NCI-H82 treated with DMSO at 0.1 percent for 48 hours (cell line): ENCODE measurements around the gene SNX5.

Experiments
- DNase-seq: peaks from one replicate; lab custom pipeline; 2025; ENCODE audit not compliant: unreplicated experiment; lab: John Stamatoyannopoulos, UW

SNX5 gene

GRCh38 chr20:17993546-17993945, 25.0 kb upstream of the SNX5 start:
- no peak for DNase-seq

DNA sequence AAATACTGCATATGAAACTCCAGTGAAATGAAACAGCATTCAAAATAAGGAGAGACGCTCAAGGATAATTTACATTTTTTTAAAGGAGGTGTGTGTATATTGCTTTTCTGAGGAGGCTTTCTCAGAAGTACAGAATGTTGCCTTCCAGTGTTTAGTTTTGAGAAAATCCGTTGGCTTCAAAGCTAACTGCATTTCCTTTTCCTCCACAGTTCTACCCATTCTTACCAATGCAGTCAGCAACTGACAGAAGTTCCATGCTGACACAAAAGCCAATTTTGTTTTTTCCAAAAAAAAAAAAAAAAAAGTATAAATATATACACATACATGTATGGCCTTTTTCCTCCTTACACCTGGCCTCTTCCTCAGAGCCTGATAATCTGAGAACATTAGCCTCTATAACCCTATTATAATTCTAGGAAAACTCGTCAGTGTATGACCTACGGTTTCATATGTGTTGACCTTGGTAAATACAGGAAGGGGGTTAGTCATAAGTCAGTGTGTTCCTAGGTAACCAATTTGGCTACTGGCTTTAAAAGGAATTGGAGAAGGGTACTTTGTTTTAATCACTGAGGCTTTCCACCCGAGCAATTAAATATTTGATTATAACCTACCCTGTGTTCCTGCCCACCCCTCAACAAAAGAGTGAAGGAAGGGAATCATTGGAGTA, 24.4 kb upstream of the SNX5 start:
- peak; percentile 28 for DNase-seq

- DNase-seq: no peak
These were observed 23.6 kb upstream of the SNX5 start for GRCh38 chr20:17992224-17992637.

GRCh38 chr20:17990278-17990972, 21.8 kb upstream of the SNX5 start:
- no peak for DNase-seq

GRCh38 chr20:17987988-17988387, 19.4 kb upstream of the SNX5 start:
- no peak for DNase-seq

- DNase-seq: no peak
These were observed 16.9 kb upstream of the SNX5 start for GRCh38 chr20:17985388-17986018.

DNA sequence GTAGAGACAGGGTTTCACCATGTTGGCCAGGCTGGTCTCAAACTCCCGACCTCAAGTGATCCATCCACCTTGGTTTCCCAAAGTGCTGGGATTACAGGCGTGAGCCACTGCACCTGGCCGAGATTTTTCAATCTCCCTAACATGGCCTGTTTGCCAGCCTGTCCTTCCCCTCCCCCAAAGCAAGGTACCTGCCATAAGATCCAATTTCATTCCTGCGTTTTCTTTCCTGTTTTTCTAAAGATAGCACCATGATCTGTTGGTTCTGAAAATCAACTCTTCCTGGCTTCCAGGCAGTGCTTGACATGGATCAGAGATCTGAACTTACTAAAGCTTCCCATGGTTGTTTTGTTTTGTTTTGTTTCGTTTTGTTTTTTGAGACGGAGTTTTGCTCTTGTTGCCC, 7.7 kb upstream of the SNX5 start:
- no peak for DNase-seq

DNA sequence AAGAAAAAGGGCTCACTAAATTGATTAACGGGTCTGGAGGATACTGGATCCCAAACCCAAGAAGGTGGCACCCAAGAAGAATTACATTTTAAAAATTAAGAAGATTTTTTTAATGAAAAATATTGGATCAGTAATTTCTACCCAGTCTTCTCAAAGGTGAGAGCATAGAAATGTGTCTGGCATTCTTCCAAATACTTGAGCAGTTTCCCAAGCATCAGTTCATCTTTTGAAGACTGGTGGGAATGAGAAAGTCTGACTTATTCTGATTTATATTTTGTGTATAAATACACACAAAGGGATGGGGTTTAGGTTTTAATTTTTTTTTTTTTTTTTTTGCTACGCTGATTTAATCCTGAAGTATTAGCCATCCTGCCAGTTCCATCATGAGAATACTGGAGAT, 3.5 kb upstream of the SNX5 start:
- DNase-seq: no peak

DNA sequence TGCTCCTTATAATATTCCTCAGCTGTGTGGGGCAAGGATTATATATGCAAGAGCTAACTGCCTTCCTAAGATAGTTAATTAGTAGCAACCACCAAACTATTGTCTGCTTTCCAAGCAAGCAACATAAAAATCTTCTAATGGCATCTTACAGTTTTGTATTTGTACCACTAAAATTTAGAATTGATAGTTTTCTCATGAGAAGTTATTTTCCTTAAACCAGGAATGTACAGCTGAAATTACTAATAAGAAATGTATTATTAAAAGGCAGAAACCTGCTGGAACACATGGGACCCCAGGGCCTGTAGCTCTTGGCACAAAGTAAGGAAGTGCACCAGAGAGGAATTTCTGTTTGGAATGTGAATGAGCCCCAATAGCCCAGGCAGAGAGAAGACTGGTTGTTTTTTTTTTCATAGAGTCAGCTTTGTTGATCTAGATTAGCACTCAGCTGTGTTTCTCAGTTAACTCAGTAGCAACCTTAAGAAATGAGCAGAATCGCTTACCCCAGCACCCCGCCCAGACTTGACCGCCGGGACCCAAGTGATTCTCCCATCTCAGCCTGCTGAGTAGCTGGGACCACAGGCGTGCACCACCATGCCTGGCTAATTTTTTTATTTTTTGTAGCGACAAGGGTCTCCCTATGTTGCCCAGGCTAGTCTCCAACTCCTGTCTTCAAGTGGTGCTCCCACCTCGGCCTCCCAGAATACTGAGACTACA, 2.9 kb upstream of the SNX5 start:
- no peak for DNase-seq

GRCh38 chr20:17969884-17970409, 1.4 kb upstream of the SNX5 start:
- DNase-seq: no peak

DNA sequence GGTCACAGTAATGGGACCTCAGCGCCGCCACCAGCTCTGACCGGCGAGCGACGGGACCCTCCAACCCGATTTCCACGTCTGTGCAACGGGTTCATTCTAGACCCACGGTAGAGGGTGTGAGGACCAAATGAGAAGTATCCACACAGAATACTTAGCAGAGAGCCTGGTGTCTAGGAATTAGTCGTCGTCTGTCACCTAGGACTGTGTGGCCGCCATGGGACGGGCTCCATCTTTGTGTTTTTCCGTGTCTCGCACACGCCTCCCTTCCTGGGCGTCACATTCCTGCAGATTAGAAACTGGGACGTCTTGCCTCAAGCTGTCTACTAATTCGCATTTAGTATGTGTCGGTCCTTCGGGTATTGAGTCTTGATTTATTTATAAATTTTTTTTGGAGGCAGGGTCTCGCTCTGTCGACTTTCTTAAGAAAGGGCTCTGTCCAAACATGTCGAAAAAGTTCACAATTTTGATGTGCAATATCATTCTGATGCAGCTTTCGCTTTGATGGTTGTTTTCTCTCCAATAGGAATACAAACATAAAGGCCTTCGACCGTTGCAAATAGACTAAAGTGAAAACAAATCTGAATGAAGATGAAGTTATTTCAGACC, 787 bp upstream of the SNX5 start:
- no peak for DNase-seq

DNA sequence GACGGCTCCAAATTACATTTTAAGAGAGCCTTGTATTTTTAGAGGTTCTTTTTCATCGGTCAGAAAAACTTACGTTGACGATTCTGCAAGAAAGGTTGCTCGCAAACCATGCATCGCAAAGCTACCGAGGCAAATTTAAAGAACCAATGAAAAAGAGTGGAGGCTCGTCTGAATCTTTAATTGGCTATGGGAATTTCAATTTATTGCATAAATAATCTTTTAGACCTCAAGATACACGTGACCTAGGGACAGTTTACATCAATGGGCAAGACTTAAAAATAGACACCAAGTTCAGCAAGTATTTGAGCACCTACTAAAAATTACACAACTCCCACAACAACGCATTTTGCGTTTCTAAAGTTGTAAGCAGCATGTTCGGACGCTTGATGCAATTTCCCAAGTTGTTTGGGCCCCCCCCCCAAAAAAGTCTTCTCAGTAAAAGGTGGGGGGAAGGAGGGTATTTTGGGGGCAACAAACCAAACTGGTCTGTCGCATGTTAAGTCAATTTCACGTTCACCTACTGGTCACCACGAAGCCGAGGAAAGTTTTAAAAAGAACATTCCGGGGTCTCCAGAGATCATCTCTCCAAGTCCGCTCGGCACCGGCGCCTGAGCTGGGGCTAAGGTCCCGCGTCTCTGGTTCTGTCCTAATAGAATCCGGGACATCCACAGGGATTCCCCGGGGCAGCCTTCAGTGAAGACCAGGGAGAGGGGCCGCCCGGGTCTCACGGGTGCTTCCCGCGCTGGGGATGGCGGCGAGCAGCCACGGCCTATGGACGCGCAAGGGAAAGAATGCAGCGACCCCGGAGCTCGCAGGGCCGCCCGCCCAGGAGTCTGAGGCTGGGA, 851 bp downstream of the SNX5 start:
- DNase-seq: no peak

GRCh38 chr20:17966432-17967310, 1.9 kb downstream of the SNX5 start:
- DNase-seq: no peak

DNA sequence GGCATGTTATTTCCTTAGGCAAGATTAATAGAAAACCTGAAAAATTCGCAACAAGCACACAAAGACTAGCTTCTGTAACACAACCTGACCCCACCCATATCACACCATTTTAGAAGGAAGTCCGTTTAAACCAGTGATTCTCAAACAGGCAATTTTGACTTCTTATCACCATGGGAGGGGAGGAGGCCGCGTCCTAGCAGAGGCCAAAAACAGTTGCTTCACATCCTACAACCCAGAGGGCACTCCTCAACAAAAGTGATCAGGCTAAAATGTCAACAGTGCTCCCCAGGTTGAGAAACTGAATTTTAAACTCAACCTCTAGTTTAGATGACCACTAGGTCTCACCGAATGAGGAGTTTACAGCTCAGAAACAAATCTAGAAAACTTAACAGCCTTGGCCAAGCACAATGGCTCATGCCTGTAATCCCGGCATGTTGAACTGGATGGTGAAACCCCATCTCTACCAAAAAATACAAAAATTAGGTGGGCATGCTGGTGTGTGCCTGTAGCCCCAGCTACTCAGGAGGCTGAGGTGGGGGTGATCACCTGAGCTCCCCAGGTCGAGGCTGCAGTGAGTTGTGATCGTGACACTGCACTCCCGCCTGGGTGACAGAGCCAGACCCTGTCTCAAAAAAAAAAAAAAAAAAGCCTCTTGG, 3.4 kb downstream of the SNX5 start:
- no peak for DNase-seq

GRCh38 chr20:17964632-17965031, 4.0 kb downstream of the SNX5 start:
- DNase-seq: no peak

GRCh38 chr20:17964073-17964472, 4.5 kb downstream of the SNX5 start:
- DNase-seq: no peak

DNA sequence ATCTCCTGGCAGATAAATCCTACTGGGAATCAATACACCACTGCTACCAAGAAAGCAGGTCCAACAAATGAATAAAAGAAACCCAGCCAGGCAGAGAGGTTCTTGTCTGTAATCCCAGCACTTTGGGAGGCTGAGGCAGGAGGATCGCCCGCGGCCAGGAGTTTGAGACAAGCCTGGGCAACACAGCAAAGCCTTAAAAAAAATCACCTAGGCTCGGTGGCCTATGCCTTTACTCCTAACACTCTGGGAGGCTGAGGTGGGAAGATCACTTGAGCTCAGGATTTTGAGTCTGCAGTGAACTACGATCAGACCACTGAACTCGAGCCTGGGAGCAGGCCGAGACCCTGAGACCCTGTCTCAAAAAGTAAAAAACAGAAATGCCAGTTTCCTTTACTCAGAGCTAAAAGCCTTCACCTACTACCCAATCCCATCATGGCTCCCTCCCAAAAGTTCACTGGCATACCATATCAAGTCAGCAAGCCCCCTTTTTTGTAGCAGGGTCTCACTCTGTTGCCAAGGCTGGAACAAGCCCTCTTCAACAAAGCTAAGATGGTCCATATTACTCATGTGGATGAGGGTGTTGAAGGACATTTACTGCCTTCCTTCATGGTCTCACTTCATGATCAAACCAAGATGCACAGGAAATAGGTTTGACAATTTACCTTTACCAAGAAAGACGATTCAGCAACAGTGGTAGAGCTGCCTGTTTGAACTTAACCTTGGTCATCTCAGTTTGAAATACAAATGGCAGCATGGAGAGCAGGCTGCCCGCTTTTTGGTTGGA, 5.3 kb downstream of the SNX5 start:
- DNase-seq: no peak

DNA sequence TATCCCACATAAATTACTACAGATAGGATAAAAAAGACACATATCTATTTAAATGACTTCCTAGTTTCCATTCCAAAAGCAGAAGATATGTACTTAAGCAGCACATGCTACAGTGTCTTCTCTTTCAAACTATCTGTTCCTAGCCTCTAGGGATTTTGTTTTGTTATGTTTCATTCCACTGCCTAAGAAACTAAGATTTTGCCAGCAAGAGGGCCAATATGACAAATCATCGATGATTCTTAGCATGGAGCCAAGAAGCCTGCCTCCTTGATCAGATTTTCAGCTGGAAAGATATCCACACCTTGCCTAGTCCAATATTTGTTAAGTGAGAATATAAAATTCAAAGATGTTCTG, 7.0 kb downstream of the SNX5 start:
- DNase-seq: no peak
